OCI-LY1 (cell line): ENCODE measurements around the gene EYS.

ENCODE experiments used
- H2AFZ ChIP-seq: fragments of 200-600 bp; sonication (generic), shearing (Covaris generic); 2 replicates; pipeline ENCODE4 v1.6.0; 2014; ENCODE audit warnings: antibody characterized with exemption, mild to moderate bottlenecking, low read length
- H3F3A ChIP-seq: fragments of 200-600 bp; sonication (generic), shearing (Covaris generic); 2 replicates; pipeline ENCODE4 v1.6.0; 2014; ENCODE audit warnings: mild to moderate bottlenecking, antibody characterized with exemption, low read length, moderate library complexity; ENCODE audit not compliant: insufficient read depth
- H3K27ac ChIP-seq: fragments of 200-600 bp; sonication (generic); 2 replicates; pipeline ENCODE4 v1.5.1; 2014; ENCODE audit warnings: low read length, mixed run types, mild to moderate bottlenecking, low read depth; ENCODE audit not compliant: poor library complexity, severe bottlenecking
- H3K27me3 ChIP-seq: fragments of 200-600 bp; sonication (generic); 2 replicates; pipeline ENCODE4 v1.6.0; 2014; ENCODE audit warnings: antibody characterized with exemption, mild to moderate bottlenecking, low read length, moderate library complexity; ENCODE audit not compliant: insufficient read depth
- H3K36me3 ChIP-seq: fragments of 200-600 bp; sonication (generic); 2 replicates; pipeline ENCODE4 v1.6.1; 2014; ENCODE audit warnings: mild to moderate bottlenecking, antibody characterized with exemption, low read length, moderate library complexity, mixed read lengths; ENCODE audit not compliant: insufficient read depth
- H3K4me1 ChIP-seq: fragments of 200-600 bp; sonication (generic); 2 replicates; pipeline ENCODE4 v1.5.1; 2014; ENCODE audit warnings: mild to moderate bottlenecking, low read length, moderate library complexity; ENCODE audit not compliant: insufficient read depth, severe bottlenecking
- H3K4me2 ChIP-seq: fragments of 200-600 bp; sonication (generic), shearing (Covaris generic); 2 replicates; pipeline ENCODE4 v1.6.1; 2014; ENCODE audit warnings: low read length
- H3K4me3 ChIP-seq: fragments of 200-600 bp; sonication (generic); 2 replicates; pipeline ENCODE4 v1.5.1; 2014; ENCODE audit warnings: low read length, low read depth, mild to moderate bottlenecking, mixed read lengths; ENCODE audit not compliant: poor library complexity, severe bottlenecking
- H3K79me2 ChIP-seq: fragments of 200-600 bp; shearing (Covaris generic); 2 replicates; pipeline ENCODE4 v1.6.1; 2016; ENCODE audit warnings: mixed run types, low read length, mixed read lengths; ENCODE audit not compliant: insufficient read depth
- H3K9ac ChIP-seq: fragments of 200-600 bp; sonication (generic), shearing (Covaris generic); 2 replicates; pipeline ENCODE4 v1.6.1; 2014; ENCODE audit warnings: mild to moderate bottlenecking, low read length, mixed read lengths
- H3K9me2 ChIP-seq: fragments of 200-600 bp; sonication (generic), shearing (Covaris generic); 2 replicates; pipeline ENCODE4 v1.6.1; 2014; ENCODE audit warnings: low read depth, mild to moderate bottlenecking, low read length, mixed read lengths
- H3K9me3 ChIP-seq: fragments of 200-600 bp; shearing (Covaris generic); 2 replicates; pipeline ENCODE4 v1.6.1; 2014; ENCODE audit warnings: low read length, mixed read lengths
- H4K20me1 ChIP-seq: fragments of 200-600 bp; sonication (generic), shearing (Covaris generic); 2 replicates; pipeline ENCODE4 v1.6.0; 2016; ENCODE audit warnings: mild to moderate bottlenecking, low read length; ENCODE audit not compliant: insufficient read depth
- CTCF ChIP-seq: fragments of 200-600 bp; sonication (generic), shearing (Covaris generic); IDR thresholded peaks from 2 replicates; pipeline ENCODE4 v1.5.1; 2017; ENCODE audit warnings: mild to moderate bottlenecking, antibody characterized with exemption, low read length, moderate library complexity, mixed read lengths
- EZH2 ChIP-seq: fragments of 200-600 bp; sonication (generic), shearing (Covaris generic); IDR thresholded peaks from 2 replicates; pipeline ENCODE4 v1.8.0; 2017; ENCODE audit warnings: borderline replicate concordance, mixed run types, mild to moderate bottlenecking, antibody characterized with exemption, low read length, moderate library complexity, mixed read lengths

Gene EYS

GRCh38 chr6:64145658-64146057, 1561.4 kb downstream of the EYS start:
- Histone ChIP-seq H3K27ac (no peak overlapping the region), H3K27me3 (no peaks in the 10 kb centered on the region), H3K36me3 (no peaks in the 10 kb centered on the region), H4K20me1 (no peaks in the 10 kb centered on the region), H3F3A (no peaks in the 10 kb centered on the region), H3K9me3 (no peaks in the 10 kb centered on the region), H3K4me1 (no peaks in the 10 kb centered on the region), H3K4me2 (no peak overlapping the region), H3K79me2 (no peaks in the 10 kb centered on the region), H3K9me2 (no peaks in the 10 kb centered on the region), H2AFZ (no peak overlapping the region), H3K4me3 (no peak overlapping the region), H3K9ac (no peak overlapping the region)
- TF ChIP-seq EZH2 (no peak), CTCF (no peak)

- no peak for TF ChIP-seq CTCF
- Histone ChIP-seq H3F3A (no peaks in the 10 kb centered on the region), H3K27me3 (no peaks in the 10 kb centered on the region), H3K36me3 (no peaks in the 10 kb centered on the region), H3K9me3 (no peaks in the 10 kb centered on the region), H3K9me2 (no peaks in the 10 kb centered on the region), H3K79me2 (no peaks in the 10 kb centered on the region), H3K4me2 (no peak overlapping the region), H4K20me1 (no peaks in the 10 kb centered on the region), H2AFZ (no peak overlapping the region), H3K27ac (no peak overlapping the region), H3K4me1 (no peaks in the 10 kb centered on the region), H3K4me3 (no peak overlapping the region), H3K9ac (no peak overlapping the region)
Observed at GRCh38 chr6:64143101-64143500, 1563.9 kb downstream of the EYS start.

- Histone ChIP-seq H3K79me2 (no peaks in the 10 kb centered on the region), H3K9me2 (no peaks in the 10 kb centered on the region), H3K4me3 (no peak overlapping the region), H4K20me1 (no peaks in the 10 kb centered on the region), H3K4me1 (no peaks in the 10 kb centered on the region), H3K36me3 (no peaks in the 10 kb centered on the region), H3K9me3 (no peaks in the 10 kb centered on the region), H3K27me3 (no peaks in the 10 kb centered on the region), H2AFZ (no peak overlapping the region), H3K4me2 (no peak overlapping the region), H3F3A (no peaks in the 10 kb centered on the region), H3K9ac (no peak overlapping the region), H3K27ac (no peak overlapping the region)
- no peak for TF ChIP-seq CTCF
- no peak for TF ChIP-seq EZH2
Observed at GRCh38 chr6:64141680-64142079, 1565.3 kb downstream of the EYS start.
